ENCODE measurements around the gene HLF. TPM values are rescaled to one million over a fixed set of nuclear protein-coding genes. Genes with fewer than 3 reads are reported as not detected.

Gene HLF
- total RNA-seq, 2 donors from 2014 or later = 0.69 to 3.0 TPM

GRCh38 chr17:55292094-55292493, 27.3 kb downstream of the HLF start:
- Histone ChIP-seq H3K9ac (ENCODE audit: low read depth in 2 of 2, low read length in 2 of 2) (no peak overlapping the region), H3K4me1 (no peaks in the 10 kb centered on the region), H3K27me3 (no peaks in the 10 kb centered on the region), H3K27ac (no peak overlapping the region), H3K36me3 (no peaks in the 10 kb centered on the region), H3K9me3 (no peaks in the 10 kb centered on the region), H3K4me3 (no peak overlapping the region)
- TF ChIP-seq, protein P1, sequence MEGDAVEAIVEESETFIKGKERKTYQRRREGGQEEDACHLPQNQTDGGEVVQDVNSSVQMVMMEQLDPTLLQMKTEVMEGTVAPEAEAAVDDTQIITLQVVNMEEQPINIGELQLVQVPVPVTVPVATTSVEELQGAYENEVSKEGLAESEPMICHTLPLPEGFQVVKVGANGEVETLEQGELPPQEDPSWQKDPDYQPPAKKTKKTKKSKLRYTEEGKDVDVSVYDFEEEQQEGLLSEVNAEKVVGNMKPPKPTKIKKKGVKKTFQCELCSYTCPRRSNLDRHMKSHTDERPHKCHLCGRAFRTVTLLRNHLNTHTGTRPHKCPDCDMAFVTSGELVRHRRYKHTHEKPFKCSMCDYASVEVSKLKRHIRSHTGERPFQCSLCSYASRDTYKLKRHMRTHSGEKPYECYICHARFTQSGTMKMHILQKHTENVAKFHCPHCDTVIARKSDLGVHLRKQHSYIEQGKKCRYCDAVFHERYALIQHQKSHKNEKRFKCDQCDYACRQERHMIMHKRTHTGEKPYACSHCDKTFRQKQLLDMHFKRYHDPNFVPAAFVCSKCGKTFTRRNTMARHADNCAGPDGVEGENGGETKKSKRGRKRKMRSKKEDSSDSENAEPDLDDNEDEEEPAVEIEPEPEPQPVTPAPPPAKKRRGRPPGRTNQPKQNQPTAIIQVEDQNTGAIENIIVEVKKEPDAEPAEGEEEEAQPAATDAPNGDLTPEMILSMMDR (IDR thresholded peaks at IDR 0.05) = no peak
- DNase-seq = no peak
- intact Hi-C loops (cut with DNase I) = loop anchor here (10.0 kb wide), 2 partner anchors 53 to 247 kb away; no protein-coding TSS in a partner anchor

- H3K36me3 ChIP-seq = no peaks in the 10 kb centered on the region
- no peak overlapping the region for H3K4me3 ChIP-seq
- TF ChIP-seq, protein P1 (IDR thresholded peaks at IDR 0.05) = no peak
- H3K9ac ChIP-seq (ENCODE audit: low read depth in 2 of 2, low read length in 2 of 2) = no peak overlapping the region
- no peaks in the 10 kb centered on the region for H3K4me1 ChIP-seq
- no peaks in the 10 kb centered on the region for H3K27me3 ChIP-seq
- intact Hi-C loops (cut with DNase I) = loop anchor here (10.0 kb wide), 2 partner anchors 51 to 249 kb away; no protein-coding TSS in a partner anchor
- no peak for DNase-seq
- H3K9me3 ChIP-seq = no peaks in the 10 kb centered on the region
- no peak overlapping the region for H3K27ac ChIP-seq
Observed at GRCh38 chr17:55294042-55294751, 29.4 kb downstream of the HLF start.

GRCh38 chr17:55295411-55296170, 30.8 kb downstream of the HLF start:
- no peaks in the 10 kb centered on the region for H3K27me3 ChIP-seq
- no peak overlapping the region for H3K4me3 ChIP-seq
- intact Hi-C loops (cut with DNase I) = loop anchor here (5.0 to 10.0 kb wide), 3 partner anchors 49 to 303 kb away; no protein-coding TSS in a partner anchor
- TF ChIP-seq, protein P1 (IDR thresholded peaks at IDR 0.05) = peak; percentile 83
- H3K36me3 ChIP-seq = no peaks in the 10 kb centered on the region
- H3K9ac ChIP-seq (ENCODE audit: low read depth in 2 of 2, low read length in 2 of 2) = no peak overlapping the region
- peak; percentile 57 for DNase-seq
- no peaks in the 10 kb centered on the region for H3K4me1 ChIP-seq
- H3K27ac ChIP-seq = no peak overlapping the region
- H3K9me3 ChIP-seq = no peaks in the 10 kb centered on the region

DNA sequence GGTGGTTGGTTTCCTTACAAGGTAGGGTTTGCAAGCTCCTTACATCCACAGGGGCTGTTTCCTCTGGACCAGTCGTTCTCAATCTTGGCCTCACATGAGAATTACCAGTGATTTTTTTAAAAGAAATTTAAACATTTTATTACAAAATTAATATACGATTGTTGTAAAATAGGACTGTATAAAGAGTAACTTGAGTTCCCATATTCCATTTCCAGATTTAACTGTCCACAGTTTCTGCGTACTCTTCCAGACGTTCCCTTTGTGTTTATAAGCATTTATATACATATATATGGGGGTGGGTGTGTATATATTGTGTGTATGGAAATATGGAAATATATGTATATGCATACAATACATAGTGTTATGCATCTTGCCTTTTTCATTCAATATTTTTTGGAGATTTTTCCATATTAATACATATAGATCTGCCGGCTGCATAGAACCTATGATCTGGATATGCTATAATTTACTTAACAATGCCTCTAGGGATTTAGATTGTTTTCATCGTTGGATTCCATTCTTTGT, 31.5 kb downstream of the HLF start:
- Histone ChIP-seq H3K4me1 (no peaks in the 10 kb centered on the region), H3K27me3 (no peaks in the 10 kb centered on the region), H3K9ac (ENCODE audit: low read depth in 2 of 2, low read length in 2 of 2) (no peak overlapping the region), H3K4me3 (no peak overlapping the region), H3K9me3 (no peaks in the 10 kb centered on the region), H3K27ac (no peak overlapping the region), H3K36me3 (no peaks in the 10 kb centered on the region)
- no peak for DNase-seq
- TF ChIP-seq, protein P1 (IDR thresholded peaks at IDR 0.05) = no peak
- intact Hi-C loops (cut with DNase I) = loop anchor here (5.0 to 10.0 kb wide), 3 partner anchors 49 to 304 kb away; no protein-coding TSS in a partner anchor

DNA sequence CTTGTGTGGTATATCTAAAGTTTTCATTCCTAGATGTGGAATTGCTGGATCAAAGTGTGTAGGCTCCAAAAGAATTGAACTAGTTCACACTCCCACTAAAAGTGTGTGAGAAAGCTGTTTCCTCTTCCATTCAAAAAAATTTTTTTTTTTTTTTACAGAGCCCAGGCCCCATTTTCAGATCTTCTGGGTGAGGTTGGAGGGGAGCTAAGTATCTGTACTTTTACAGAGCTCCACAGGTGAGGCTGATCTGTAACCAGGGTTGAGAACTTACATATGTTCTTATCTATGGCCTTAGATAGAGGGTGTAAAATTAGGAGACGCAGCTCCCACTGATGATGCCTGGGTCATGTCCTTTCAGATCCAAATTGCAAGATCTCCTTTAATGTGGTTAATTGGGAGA, 31.9 kb downstream of the HLF start:
- no peak overlapping the region for H3K9ac ChIP-seq (ENCODE audit: low read depth in 2 of 2, low read length in 2 of 2)
- intact Hi-C loops (cut with DNase I) = loop anchor here (5.0 to 10.0 kb wide), 3 partner anchors 48 to 304 kb away; no protein-coding TSS in a partner anchor
- no peaks in the 10 kb centered on the region for H3K4me1 ChIP-seq
- DNase-seq = no peak
- H3K4me3 ChIP-seq = no peak overlapping the region
- no peaks in the 10 kb centered on the region for H3K9me3 ChIP-seq
- no peaks in the 10 kb centered on the region for H3K27me3 ChIP-seq
- no peaks in the 10 kb centered on the region for H3K36me3 ChIP-seq
- TF ChIP-seq, protein P1 (IDR thresholded peaks at IDR 0.05) = no peak
- H3K27ac ChIP-seq = no peak overlapping the region

Measured in colonic mucosa (tissue), 4 donors.